Renal pelvis (tissue), 4 donors: ENCODE measurements around the gene TXNL4B. TPM values are rescaled to one million over a fixed set of nuclear protein-coding genes. Genes with fewer than 3 reads are reported as not detected.

Experiments
- DNase-seq: peaks from one replicate; pipeline ENCODE4 v3.0.0-alpha.2; 2013
- polyA plus RNA-seq, 3 donors: library from polyadenylated mRNA; unstranded; fragments of 120-200 nt; gene quantifications; one replicate each; pipeline ENCODE4 v1.2.1, GENCODE V29; 2013; ENCODE audit not compliant: insufficient read length in 3 of 3

The TXNL4B gene
- polyA plus RNA-seq, 3 donors = 17.3 to 23.2 (median 21.7) TPM

- no peak for DNase-seq
These were observed 26.6 kb upstream of the TXNL4B start for GRCh38 chr16:72120026-72120425.

GRCh38 chr16:72113616-72113945, 20.2 kb upstream of the TXNL4B start:
- no peak for DNase-seq

GRCh38 chr16:72112906-72113615, 19.6 kb upstream of the TXNL4B start:
- DNase-seq = no peak

GRCh38 chr16:72112452-72112792, 19.0 kb upstream of the TXNL4B start:
- no peak for DNase-seq

GRCh38 chr16:72111657-72112451, 18.4 kb upstream of the TXNL4B start:
- no peak for DNase-seq

GRCh38 chr16:72110662-72111615, 17.5 kb upstream of the TXNL4B start:
- no peak for DNase-seq

- no peak for DNase-seq
These were observed 16.6 kb upstream of the TXNL4B start for GRCh38 chr16:72109966-72110530.

GRCh38 chr16:72109300-72109699, 15.9 kb upstream of the TXNL4B start:
- DNase-seq = no peak

GRCh38 chr16:72108353-72109102, 15.1 kb upstream of the TXNL4B start:
- no peak for DNase-seq

- DNase-seq = no peak
These were observed 14.0 kb upstream of the TXNL4B start for GRCh38 chr16:72107371-72107770.

GRCh38 chr16:72105978-72106377, 12.6 kb upstream of the TXNL4B start:
- no peak for DNase-seq

- no peak for DNase-seq
These were observed 11.5 kb upstream of the TXNL4B start for GRCh38 chr16:72104905-72105304.

GRCh38 chr16:72101195-72101594, 7.8 kb upstream of the TXNL4B start:
- DNase-seq = no peak

GRCh38 chr16:72099377-72099818, 6.0 kb upstream of the TXNL4B start:
- peak; percentile 33 for DNase-seq

- DNase-seq = no peak
These were observed 5.5 kb upstream of the TXNL4B start for GRCh38 chr16:72098936-72099335.

GRCh38 chr16:72094266-72094610, 818 bp upstream of the TXNL4B start:
- no peak for DNase-seq

- peak; percentile 20 for DNase-seq
These were observed 480 bp downstream of the TXNL4B start for GRCh38 chr16:72092832-72093447.

GRCh38 chr16:72091217-72091616, 2.2 kb downstream of the TXNL4B start:
- DNase-seq = no peak

- no peak for DNase-seq
These were observed 8.4 kb downstream of the TXNL4B start for GRCh38 chr16:72085002-72085401.

- no peak for DNase-seq
These were observed 9.0 kb downstream of the TXNL4B start for GRCh38 chr16:72084445-72084844.
